HUES64 (cell line): Measurements from ENCODE around the gene INO80E.
"Not testable (repeated sequence)": the region's sequence is repeated elsewhere in the genome, so short reads cannot be mapped to it uniquely, and the experiment has no call there.

ENCODE experiments used
- H3K27ac ChIP-seq: 2 replicates; pipeline ENCODE4 v1.7.0; 2013; ENCODE audit warnings: low read depth, low read length, inconsistent platforms
- H3K27me3 ChIP-seq: 2 replicates; pipeline ENCODE4 v1.6.1; 2013; ENCODE audit warnings: mild to moderate bottlenecking, low read length; ENCODE audit not compliant: insufficient read depth
- H3K36me3 ChIP-seq: 2 replicates; pipeline ENCODE4 v1.6.1; 2013; ENCODE audit warnings: mild to moderate bottlenecking, low read length; ENCODE audit not compliant: insufficient read depth
- H3K4me1 ChIP-seq: 2 replicates; pipeline ENCODE4 v1.6.1; 2013; ENCODE audit warnings: mild to moderate bottlenecking, low read length, moderate library complexity; ENCODE audit not compliant: insufficient read depth
- H3K4me3 ChIP-seq: 2 replicates; pipeline ENCODE4 v1.5.1; 2013; ENCODE audit warnings: mild to moderate bottlenecking, low read length, moderate library complexity
- H3K9ac ChIP-seq: 2 replicates; pipeline ENCODE4 v1.6.1; 2013; ENCODE audit warnings: mild to moderate bottlenecking, low read depth, low read length
- H3K9me3 ChIP-seq: 2 replicates; pipeline ENCODE4 v1.6.1; 2013; ENCODE audit warnings: low read depth, low read length; ENCODE audit not compliant: insufficient read depth
- WGBS: fragments of 150-250, 120-280 bp; methylation state at CpG from one replicate; pipeline ENCODE4 v1.1.7; 2013; ENCODE audit warnings: missing lambda C conversion rate; 5-methylcytosine and 5-hydroxymethylcytosine counted together

INO80E gene

GRCh38 chr16:30015450-30015849 is 19.4 kb downstream of the INO80E start:
- not testable (repeated sequence) for H3K4me1 ChIP-seq, H3K27ac ChIP-seq, H3K36me3 ChIP-seq, H3K9me3 ChIP-seq, H3K9ac ChIP-seq, H3K4me3 ChIP-seq
- 89% methylated on average over 7 of the region's 7 CpGs for WGBS
- peaks cover 23% of the 10 kb centered on the region for H3K27me3 ChIP-seq

GRCh38 chr16:30016555-30017276 is 20.7 kb downstream of the INO80E start:
- WGBS = 88% methylated on average over 7 of the region's 8 CpGs
- Histone ChIP-seq H3K9ac (no peak overlapping the region), H3K9me3 (no peaks in the 10 kb centered on the region), H3K36me3 (no peaks in the 10 kb centered on the region), H3K4me3 (no peak overlapping the region), H3K27ac (no peak overlapping the region), H3K4me1 (peaks cover 3% of the 10 kb centered on the region; the same call in 1 of the 2 replicates), H3K27me3 (peaks cover 13% of the 10 kb centered on the region)

GRCh38 chr16:30017277-30017656 is 21.2 kb downstream of the INO80E start:
- Histone ChIP-seq H3K36me3 (no peaks in the 10 kb centered on the region), H3K27ac (no peak overlapping the region), H3K4me3 (no peak overlapping the region), H3K9ac (no peak overlapping the region), H3K9me3 (no peaks in the 10 kb centered on the region), H3K4me1 (peaks cover 1% of the 10 kb centered on the region; the same call in 1 of the 2 replicates), H3K27me3 (peaks cover 7% of the 10 kb centered on the region)
- WGBS = 100% methylated on average over 2 of the region's 2 CpGs

GRCh38 chr16:30017937-30018336 is 21.9 kb downstream of the INO80E start:
- H3K9me3 ChIP-seq, H3K27ac ChIP-seq, H3K4me1 ChIP-seq, H3K9ac ChIP-seq, H3K36me3 ChIP-seq, H3K4me3 ChIP-seq, H3K27me3 ChIP-seq: not testable (repeated sequence)
- WGBS = 97% methylated on average over 3 of the region's 4 CpGs

- H3K9me3 ChIP-seq = no peaks in the 10 kb centered on the region
- no peaks in the 10 kb centered on the region for H3K36me3 ChIP-seq
- no peaks in the 10 kb centered on the region for H3K27me3 ChIP-seq
- H3K4me3 ChIP-seq = no peak overlapping the region
- H3K9ac ChIP-seq = no peak overlapping the region
- WGBS = 67% methylated on average over 4 of the region's 4 CpGs
- no peak overlapping the region for H3K27ac ChIP-seq
- H3K4me1 ChIP-seq = no peaks in the 10 kb centered on the region
Observed at GRCh38 chr16:30018731-30019158, 22.7 kb downstream of the INO80E start.

- Histone ChIP-seq H3K27me3 (no peaks in the 10 kb centered on the region), H3K4me1 (no peaks in the 10 kb centered on the region), H3K36me3 (no peaks in the 10 kb centered on the region; the same call in 1 of the 2 replicates), H3K4me3 (no peak within 1 kb of the TSS), H3K27ac (no peak within 1 kb of the TSS), H3K9me3 (no peaks in the 10 kb centered on the region), H3K9ac (no peak within 1 kb of the TSS)
- WGBS = 92% methylated on average over 5 of the region's 6 CpGs
Observed at GRCh38 chr16:30022887-30023286, 26.8 kb downstream of the INO80E start, which contains the start of gene C16orf92. Gene C16orf92 (plus strand): TSS chr16:30023198. CDS start chr16:30023341, 143 bp downstream.

GRCh38 chr16:30023586-30023985 is 27.5 kb downstream of the INO80E start:
- Histone ChIP-seq H3K4me1 (no peaks in the 10 kb centered on the region), H3K36me3 (no peaks in the 10 kb centered on the region; the same call in 1 of the 2 replicates), H3K4me3 (no peak overlapping the region), H3K9ac (no peak overlapping the region), H3K27ac (no peak overlapping the region), H3K27me3 (no peaks in the 10 kb centered on the region), H3K9me3 (no peaks in the 10 kb centered on the region)
- WGBS = 89% methylated on average over 11 of the region's 11 CpGs

GRCh38 chr16:30024451-30024850 is 28.4 kb downstream of the INO80E start:
- no peaks in the 10 kb centered on the region for H3K27me3 ChIP-seq
- H3K27ac ChIP-seq = no peak overlapping the region
- H3K9me3 ChIP-seq = no peaks in the 10 kb centered on the region
- 91% methylated on average over 16 of the region's 16 CpGs for WGBS
- H3K4me3 ChIP-seq = no peak overlapping the region
- H3K36me3 ChIP-seq = no peaks in the 10 kb centered on the region; the same call in 1 of the 2 replicates
- H3K9ac ChIP-seq = no peak overlapping the region
- H3K4me1 ChIP-seq = peaks cover 3% of the 10 kb centered on the region; the same call in 1 of the 2 replicates

- WGBS = 90% methylated on average over 20 of the region's 20 CpGs
- H3K4me1 ChIP-seq = peaks cover 7% of the 10 kb centered on the region
- H3K27me3 ChIP-seq = peaks cover 6% of the 10 kb centered on the region; the same call in 1 of the 2 replicates
- no peaks in the 10 kb centered on the region for H3K9me3 ChIP-seq
- no peaks in the 10 kb centered on the region; the same call in 1 of the 2 replicates for H3K36me3 ChIP-seq
- no peak overlapping the region for H3K4me3 ChIP-seq
- H3K9ac ChIP-seq = no peak overlapping the region
- no peak overlapping the region for H3K27ac ChIP-seq
Observed at GRCh38 chr16:30025156-30025555, 29.1 kb downstream of the INO80E start.

- Histone ChIP-seq H3K9ac (no peak overlapping the region), H3K27me3 (peaks cover 10% of the 10 kb centered on the region), H3K4me1 (peaks cover 7% of the 10 kb centered on the region), H3K36me3 (no peaks in the 10 kb centered on the region; the same call in 1 of the 2 replicates), H3K9me3 (no peaks in the 10 kb centered on the region), H3K27ac (no peak overlapping the region), H3K4me3 (no peak overlapping the region)
- WGBS = 81% methylated on average over 7 of the region's 7 CpGs
Observed at GRCh38 chr16:30025574-30025973, 29.5 kb downstream of the INO80E start.

- 95% methylated on average over 18 of the region's 18 CpGs for WGBS
- Histone ChIP-seq H3K27ac (no peak overlapping the region), H3K9me3 (no peaks in the 10 kb centered on the region), H3K4me3 (no peak overlapping the region), H3K27me3 (peaks cover 12% of the 10 kb centered on the region), H3K9ac (no peak overlapping the region), H3K36me3 (no peaks in the 10 kb centered on the region; the same call in 1 of the 2 replicates), H3K4me1 (peaks cover 7% of the 10 kb centered on the region)
Observed at GRCh38 chr16:30026449-30026848, 30.4 kb downstream of the INO80E start.
